Neural progenitor cell (in vitro differentiated cells): ENCODE data around the gene TGFB2. TPM values are rescaled to one million over a fixed set of nuclear protein-coding genes. Genes with fewer than 3 reads are reported as not detected.

Source experiments
- DNase-seq: peaks from one replicate; pipeline ENCODE4 v3.0.0-alpha.2; 2016; ENCODE audit warnings: low spot score
- H2AFZ ChIP-seq: fragments of 200-600 bp; sonication (generic); replicated peaks from 2 replicates; pipeline ENCODE4 v1.6.1; 2016; ENCODE audit warnings: antibody characterized with exemption
- H3F3A ChIP-seq: fragments of 200-600 bp; sonication (generic); 2 replicates; pipeline ENCODE4 v1.6.1; 2016; ENCODE audit warnings: antibody characterized with exemption, low read depth
- H3K27ac ChIP-seq: fragments of 200-600 bp; sonication (generic); 2 replicates; pipeline ENCODE4 v1.5.1; 2016; ENCODE audit warnings: mild to moderate bottlenecking
- H3K27me3 ChIP-seq: fragments of 200-600 bp; sonication (generic); 2 replicates; pipeline ENCODE4 v1.6.1; 2016; ENCODE audit warnings: mild to moderate bottlenecking, moderate library complexity
- H3K36me3 ChIP-seq: fragments of 200-600 bp; sonication (generic); 2 replicates; pipeline ENCODE4 v1.5.1; 2016
- H3K4me1 ChIP-seq: fragments of 200-600 bp; sonication (generic); 2 replicates; pipeline ENCODE4 v1.6.1; 2016; ENCODE audit warnings: mixed run types
- H3K4me2 ChIP-seq: fragments of 200-600 bp; sonication (generic); 2 replicates; pipeline ENCODE4 v1.6.1; 2016
- H3K4me3 ChIP-seq: fragments of 200-600 bp; sonication (generic); 2 replicates; pipeline ENCODE4 v1.5.1; 2016
- H3K79me2 ChIP-seq: fragments of 200-600 bp; sonication (generic); 2 replicates; pipeline ENCODE4 v1.6.1; 2016; ENCODE audit warnings: low read depth
- H3K9ac ChIP-seq: fragments of 200-600 bp; sonication (generic); 2 replicates; pipeline ENCODE4 v1.6.1; 2016
- H3K9me3 ChIP-seq: fragments of 200-600 bp; sonication (generic); 2 replicates; pipeline ENCODE4 v1.5.1; 2016; ENCODE audit warnings: low read depth
- H4K20me1 ChIP-seq: fragments of 200-600 bp; sonication (generic); 2 replicates; pipeline ENCODE4 v1.6.1; 2016; ENCODE audit warnings: low read depth
- H3K27ac Mint-ChIP-seq: 3 replicates; pipeline ENCODE4 v1.8.0; 2021; ENCODE audit warnings: mixed read lengths
- H3K27me3 Mint-ChIP-seq: 2 replicates; pipeline ENCODE4 v1.8.0; 2022; ENCODE audit warnings: low read depth, mild to moderate bottlenecking, inconsistent platforms, moderate library complexity, mixed read lengths; ENCODE audit not compliant: insufficient read depth
- H3K36me3 Mint-ChIP-seq: 3 replicates; pipeline ENCODE4 v1.8.0; 2021; ENCODE audit warnings: mixed read lengths
- H3K4me1 Mint-ChIP-seq: 3 replicates; pipeline ENCODE4 v1.8.0; 2021; ENCODE audit warnings: mixed read lengths
- H3K4me3 Mint-ChIP-seq: 3 replicates; pipeline ENCODE4 v1.8.0; 2021; ENCODE audit warnings: mild to moderate bottlenecking, moderate library complexity, mixed read lengths
- H3K9me3 Mint-ChIP-seq: 3 replicates; pipeline ENCODE4 v1.8.0; 2020; ENCODE audit warnings: mixed read lengths
- CTCF ChIP-seq: fragments of 200-600 bp; sonication (generic); IDR thresholded peaks from 2 replicates; pipeline ENCODE4 v1.5.1; 2017; ENCODE audit warnings: antibody characterized with exemption, mild to moderate bottlenecking
- EZH2 ChIP-seq: fragments of 200-600 bp; sonication (generic); IDR thresholded peaks from 2 replicates; pipeline ENCODE4 v1.6.1; 2017; ENCODE audit warnings: antibody characterized with exemption, mild to moderate bottlenecking, moderate library complexity
- EZH2phosphoT487 ChIP-seq: fragments of 200-600 bp; sonication (generic); IDR thresholded peaks from 2 replicates; pipeline ENCODE4 v1.6.1; 2017; ENCODE audit warnings: antibody characterized with exemption
- total RNA-seq: library from RNA; depleted of rRNA; stranded (reverse); fragments of >200 nt; gene quantifications from 2 replicates; pipeline ENCODE4 v1.2.3, GENCODE V29; 2015; ENCODE audit warnings: low replicate concordance

TGFB2 gene
- total RNA-seq, 1 donor from 2014 or later, result 1.9 TPM

GRCh38 chr1:218466341-218467010 is 121.3 kb downstream of the TGFB2 start:
- Histone ChIP-seq H3K4me2 (no peak overlapping the region), H2AFZ (no peak overlapping the region), H3K79me2 (no peaks in the 10 kb centered on the region), H3K36me3 (no peaks in the 10 kb centered on the region), H3F3A (peaks cover 6% of the 10 kb centered on the region), H3K27ac (no peak overlapping the region), H3K9ac (no peak overlapping the region), H4K20me1 (no peaks in the 10 kb centered on the region), H3K27me3 (no peaks in the 10 kb centered on the region), H3K9me3 (no peaks in the 10 kb centered on the region), H3K4me1 (peaks cover 12% of the 10 kb centered on the region), H3K4me3 (no peak overlapping the region)
- Mint-ChIP-seq H3K27ac (no peak overlapping the region), H3K27me3 (peaks cover 2% of the 10 kb centered on the region), H3K4me3 (no peak overlapping the region), H3K4me1 (peaks cover 20% of the 10 kb centered on the region), H3K9me3 (no peaks in the 10 kb centered on the region), H3K36me3 (no peaks in the 10 kb centered on the region)
- no peak for DNase-seq
- TF ChIP-seq EZH2phosphoT487 (no peak), CTCF (no peak), EZH2 (no peak)

- H3K9me3 ChIP-seq, result no peaks in the 10 kb centered on the region
- H3K36me3 ChIP-seq, result no peaks in the 10 kb centered on the region
- H3F3A ChIP-seq, result peaks cover 6% of the 10 kb centered on the region
- no peak overlapping the region for H3K4me2 ChIP-seq
- H3K27me3 Mint-ChIP-seq, result peaks cover 2% of the 10 kb centered on the region
- TF ChIP-seq EZH2phosphoT487 (no peak), EZH2 (no peak), CTCF (no peak)
- no peak for DNase-seq
- H3K27me3 ChIP-seq, result no peaks in the 10 kb centered on the region
- peaks cover 14% of the 10 kb centered on the region for H3K4me1 Mint-ChIP-seq
- H3K4me1 ChIP-seq, result peaks cover 12% of the 10 kb centered on the region
- H3K79me2 ChIP-seq, result no peaks in the 10 kb centered on the region
- no peaks in the 10 kb centered on the region for H4K20me1 ChIP-seq
- no peaks in the 10 kb centered on the region for H3K9me3 Mint-ChIP-seq
- no peak overlapping the region for H3K27ac Mint-ChIP-seq
- H2AFZ ChIP-seq, result no peak overlapping the region
- H3K4me3 Mint-ChIP-seq, result no peak overlapping the region
- H3K36me3 Mint-ChIP-seq, result no peaks in the 10 kb centered on the region
- no peak overlapping the region for H3K27ac ChIP-seq
- H3K4me3 ChIP-seq, result no peak overlapping the region
- H3K9ac ChIP-seq, result no peak overlapping the region
These were observed 122.3 kb downstream of the TGFB2 start for GRCh38 chr1:218467101-218468072.

GRCh38 chr1:218468711-218469110 is 123.6 kb downstream of the TGFB2 start:
- H3K4me2 ChIP-seq, result no peak overlapping the region
- no peak for DNase-seq
- no peaks in the 10 kb centered on the region for H3F3A ChIP-seq
- peaks cover under 1% of the 10 kb centered on the region for H3K4me1 Mint-ChIP-seq
- no peak overlapping the region for H2AFZ ChIP-seq
- no peaks in the 10 kb centered on the region for H3K27me3 ChIP-seq
- no peak overlapping the region for H3K4me3 Mint-ChIP-seq
- peaks cover under 1% of the 10 kb centered on the region for H3K4me1 ChIP-seq
- no peaks in the 10 kb centered on the region for H3K9me3 ChIP-seq
- TF ChIP-seq EZH2phosphoT487 (no peak), CTCF (no peak), EZH2 (no peak)
- peaks cover 2% of the 10 kb centered on the region for H3K27me3 Mint-ChIP-seq
- no peaks in the 10 kb centered on the region for H4K20me1 ChIP-seq
- no peak overlapping the region for H3K4me3 ChIP-seq
- H3K36me3 ChIP-seq, result no peaks in the 10 kb centered on the region
- no peaks in the 10 kb centered on the region for H3K9me3 Mint-ChIP-seq
- no peaks in the 10 kb centered on the region for H3K36me3 Mint-ChIP-seq
- H3K79me2 ChIP-seq, result no peaks in the 10 kb centered on the region
- H3K27ac ChIP-seq, result no peak overlapping the region
- H3K9ac ChIP-seq, result no peak overlapping the region
- H3K27ac Mint-ChIP-seq, result no peak overlapping the region
